ENCODE measurements around the gene ADGRV1.

GRCh38 chr5:90575712-90576111, 17.1 kb downstream of the ADGRV1 start:
- TF ChIP-seq POLR2AphosphoS5 (IDR thresholded peaks at IDR 0.05; ENCODE audit: low read depth, low read length) (no peak), TAF1 (IDR thresholded peaks at IDR 0.05; ENCODE audit: borderline replicate concordance, insufficient read depth, low read length) (no peak), SIN3A (IDR thresholded peaks at IDR 0.05; ENCODE audit: borderline replicate concordance, insufficient read depth, low read length) (no peak)
- TF ChIP-seq, protein P1, sequence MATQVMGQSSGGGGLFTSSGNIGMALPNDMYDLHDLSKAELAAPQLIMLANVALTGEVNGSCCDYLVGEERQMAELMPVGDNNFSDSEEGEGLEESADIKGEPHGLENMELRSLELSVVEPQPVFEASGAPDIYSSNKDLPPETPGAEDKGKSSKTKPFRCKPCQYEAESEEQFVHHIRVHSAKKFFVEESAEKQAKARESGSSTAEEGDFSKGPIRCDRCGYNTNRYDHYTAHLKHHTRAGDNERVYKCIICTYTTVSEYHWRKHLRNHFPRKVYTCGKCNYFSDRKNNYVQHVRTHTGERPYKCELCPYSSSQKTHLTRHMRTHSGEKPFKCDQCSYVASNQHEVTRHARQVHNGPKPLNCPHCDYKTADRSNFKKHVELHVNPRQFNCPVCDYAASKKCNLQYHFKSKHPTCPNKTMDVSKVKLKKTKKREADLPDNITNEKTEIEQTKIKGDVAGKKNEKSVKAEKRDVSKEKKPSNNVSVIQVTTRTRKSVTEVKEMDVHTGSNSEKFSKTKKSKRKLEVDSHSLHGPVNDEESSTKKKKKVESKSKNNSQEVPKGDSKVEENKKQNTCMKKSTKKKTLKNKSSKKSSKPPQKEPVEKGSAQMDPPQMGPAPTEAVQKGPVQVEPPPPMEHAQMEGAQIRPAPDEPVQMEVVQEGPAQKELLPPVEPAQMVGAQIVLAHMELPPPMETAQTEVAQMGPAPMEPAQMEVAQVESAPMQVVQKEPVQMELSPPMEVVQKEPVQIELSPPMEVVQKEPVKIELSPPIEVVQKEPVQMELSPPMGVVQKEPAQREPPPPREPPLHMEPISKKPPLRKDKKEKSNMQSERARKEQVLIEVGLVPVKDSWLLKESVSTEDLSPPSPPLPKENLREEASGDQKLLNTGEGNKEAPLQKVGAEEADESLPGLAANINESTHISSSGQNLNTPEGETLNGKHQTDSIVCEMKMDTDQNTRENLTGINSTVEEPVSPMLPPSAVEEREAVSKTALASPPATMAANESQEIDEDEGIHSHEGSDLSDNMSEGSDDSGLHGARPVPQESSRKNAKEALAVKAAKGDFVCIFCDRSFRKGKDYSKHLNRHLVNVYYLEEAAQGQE (IDR thresholded peaks at IDR 0.05; ENCODE audit: insufficient read depth in 1 of 2, low read depth in 2 of 2, low read length in 2 of 2) = no peak

Data from PFSK-1 (cell line).